C4-2B (cell line): ENCODE results near the gene MAD2L1BP.

Source experiments
- CTCF ChIP-seq: fragments of 450-650 bp; conservative IDR thresholded peaks from 2 replicates; pipeline ENCODE4 v1.5.1; 2017; ENCODE audit warnings: mild to moderate bottlenecking
- ZFX ChIP-seq: fragments of 450-650 bp; IDR thresholded peaks from 2 replicates; pipeline ENCODE4 v1.6.1; 2017

- TF ChIP-seq CTCF (no peak), ZFX (no peak)
Measured at GRCh38 chr6:43648248-43648647, 12.6 kb downstream of the MAD2L1BP start.
